ENCODE results near the gene OR4Q3. TPM values are rescaled to one million over a fixed set of nuclear protein-coding genes. Genes with fewer than 3 reads are reported as not detected.
"Not testable (repeated sequence)": the region's sequence is repeated elsewhere in the genome, so short reads cannot be mapped to it uniquely, and the experiment has no call there.

The OR4Q3 gene
- total RNA-seq (not detected), polyA plus RNA-seq (not detected)
- long read RNA-seq, donor 1, result 0 reads
- long read RNA-seq, donor 2, result 0 reads
- long read RNA-seq, donor 3, result 0 reads

DNA sequence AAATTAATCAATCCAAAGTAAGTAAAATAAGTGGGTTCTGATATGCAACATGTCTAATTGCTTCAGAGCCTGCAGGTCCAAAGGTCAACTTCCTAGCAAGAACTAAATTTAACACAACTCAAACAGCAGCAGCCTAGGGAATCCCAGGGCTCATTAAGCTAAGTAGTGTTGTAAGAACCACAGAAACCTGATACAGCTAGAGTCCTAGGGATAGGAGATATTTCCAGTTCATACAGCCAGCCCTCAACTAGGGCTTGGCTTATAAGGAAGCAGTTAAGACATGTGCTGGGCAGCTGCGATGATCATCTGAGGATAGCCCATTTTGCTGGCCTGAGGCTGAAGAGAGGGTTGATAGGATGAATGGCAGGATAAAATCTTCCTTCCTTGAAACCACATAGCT, at the start of gene OR4Q3:
OR4Q3 (plus strand) TSS at position 316 of the 400 bp plus-strand sequence.
- no peak for ATAC-seq
- Histone ChIP-seq H3K9me3 (peaks cover 0 to 23% (median 0%) of the 10 kb centered on the region in 12 donors), H3K27me3 (no peaks in the 10 kb centered on the region), H3K27ac (no peak within 1 kb of the TSS), H3K4me3 (no peak within 1 kb of the TSS), H3K4me1 (no peaks in the 10 kb centered on the region), H3K36me3 (no peaks in the 10 kb centered on the region)
- intact Hi-C loops (cut with DNase I), result no loop called here
- WGBS, 4 donors, result 71 to 81% (median 77%) methylated on average over 1 of the region's 1 CpG
- no peak for TF ChIP-seq CTCF (IDR thresholded peaks at IDR 0.05)
- TF ChIP-seq POLR2A (IDR thresholded peaks at IDR 0.05), result no peak
- DNase-seq, result no peak

- DNase-seq (no peak), ATAC-seq (no peak)
- Histone ChIP-seq H3K4me1 (no peaks in the 10 kb centered on the region), H3K27me3 (no peaks in the 10 kb centered on the region), H3K36me3 (no peaks in the 10 kb centered on the region), H3K27ac (no peak overlapping the region), H3K9me3 (peaks cover 0 to 59% (median 15%) of the 10 kb centered on the region in 12 donors), H3K4me3 (no peak overlapping the region)
- TF ChIP-seq POLR2A (IDR thresholded peaks at IDR 0.05), result no peak
- no peak for TF ChIP-seq CTCF (IDR thresholded peaks at IDR 0.05)
- intact Hi-C loops (cut with DNase I), result no loop called here
Observed at GRCh38 chr14:19729359-19729758, 14.0 kb upstream of the OR4Q3 start.

GRCh38 chr14:19729763-19730162, 13.6 kb upstream of the OR4Q3 start:
- intact Hi-C loops (cut with DNase I), result no loop called here
- ATAC-seq, result no peak
- WGBS, 4 donors, result 43 to 66% (median 61%) methylated on average over 1 to 2 of the region's 2 CpGs

DNA sequence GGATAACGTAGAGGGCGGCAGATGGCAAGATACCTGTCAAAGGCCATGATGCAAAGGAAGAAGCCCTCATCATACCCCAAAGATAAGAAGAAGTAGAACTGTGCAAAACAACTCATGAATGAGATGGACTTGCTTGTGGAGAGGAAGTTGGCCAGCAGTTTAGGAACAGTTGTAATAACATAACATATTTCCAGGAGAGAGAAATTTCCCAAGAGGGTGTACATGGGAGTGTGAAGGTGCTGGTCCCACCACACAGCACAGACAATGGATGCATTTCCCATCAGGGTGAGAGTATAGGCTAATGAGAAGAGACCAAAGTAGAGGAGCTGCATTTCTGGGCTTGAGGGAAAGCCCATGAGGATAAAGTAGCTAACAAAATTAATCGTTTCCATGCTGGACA, 9.5 kb upstream of the OR4Q3 start:
- ATAC-seq; H3K4me1 ChIP-seq; H3K27me3 ChIP-seq; intact Hi-C loops (cut with DNase I); DNase-seq; H3K4me3 ChIP-seq; H3K36me3 ChIP-seq; H3K27ac ChIP-seq: not testable (repeated sequence)
- peaks cover 0 to 28% (median 5%) of the 10 kb centered on the region in 12 donors for H3K9me3 ChIP-seq
- WGBS, 4 donors, result 62 to 78% (median 73%) methylated on average over 3 of the region's 3 CpGs

More at GRCh38 chr14:19729763-19730162, 13.6 kb upstream of the OR4Q3 start:
- H3K4me1 ChIP-seq, result no peaks in the 10 kb centered on the region
- no peak for TF ChIP-seq CTCF (IDR thresholded peaks at IDR 0.05)
- no peak for TF ChIP-seq POLR2A (IDR thresholded peaks at IDR 0.05)
- H3K4me3 ChIP-seq, result no peak overlapping the region
- no peaks in the 10 kb centered on the region for H3K36me3 ChIP-seq
- H3K9me3 ChIP-seq, result peaks cover 0 to 59% (median 15%) of the 10 kb centered on the region in 12 donors
- H3K27me3 ChIP-seq, result no peaks in the 10 kb centered on the region
- DNase-seq, result no peak
- H3K27ac ChIP-seq, result no peak overlapping the region

DNA sequence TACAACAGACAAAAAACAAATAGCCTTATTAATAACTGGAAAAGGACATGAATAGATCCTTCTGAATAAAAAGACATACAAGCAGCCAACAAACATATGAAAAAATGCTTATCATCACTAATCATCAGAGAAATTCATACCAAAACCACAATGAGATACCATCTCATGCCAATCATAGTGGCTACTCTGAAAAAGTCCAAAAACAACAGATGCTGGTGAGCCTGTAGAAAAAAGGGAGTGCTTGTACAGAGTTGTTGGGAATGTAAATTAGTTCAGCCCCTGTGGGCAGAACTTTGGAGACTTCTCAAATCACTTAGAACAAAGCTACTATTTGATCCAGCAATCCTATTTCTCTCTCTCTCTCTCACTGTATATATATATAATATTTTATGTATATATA, 8.9 kb downstream of the OR4Q3 start:
- ATAC-seq; intact Hi-C loops (cut with DNase I): not testable (repeated sequence)

More for the DNA sequence above, 8.9 kb downstream of the OR4Q3 start:
- not testable (repeated sequence) for H3K4me3 ChIP-seq, H3K36me3 ChIP-seq, H3K27me3 ChIP-seq, DNase-seq, H3K4me1 ChIP-seq, H3K27ac ChIP-seq, H3K9me3 ChIP-seq

Measured in heart left ventricle (tissue), 16 donors.